GM12878 (cell line): ENCODE measurements around the gene AIG1.

Experiments
- BRCA1 ChIP-seq: IDR thresholded peaks from 2 replicates; pipeline ENCODE4 v1.6.1; 2011; ENCODE audit warnings: low read depth, low read length, improper control_type of control experiment
- CTCF ChIP-seq, 3 experiments: IDR thresholded peaks in 2 of 3; conservative IDR thresholded peaks in 1 of 3; 2 replicates each; pipeline ENCODE4 v1.5.1; 2011; ENCODE audit warnings: low read depth in 3 of 3, low read length in 3 of 3, mild to moderate bottlenecking in 3 of 3, control low read depth in 2 of 3, moderate library complexity in 2 of 3, inconsistent platforms in 1 of 3, mixed read lengths in 1 of 3; ENCODE audit not compliant: control insufficient read depth in 2 of 3, insufficient read depth in 1 of 3; ENCODE audit errors: extremely low read depth in 1 of 3
- FOS ChIP-seq: IDR thresholded peaks from 3 replicates; pipeline ENCODE4 v1.6.1; 2011; ENCODE audit warnings: borderline replicate concordance; ENCODE audit not compliant: insufficient read length; ENCODE audit errors: extremely low read depth
- JUND ChIP-seq: IDR thresholded peaks from 2 replicates; pipeline ENCODE4 v1.6.1; 2012; ENCODE audit warnings: low read depth, mild to moderate bottlenecking, low read length, improper control_type of control experiment, moderate library complexity
- NFIC ChIP-seq: IDR thresholded peaks from 2 replicates; pipeline ENCODE4 v1.6.1; 2012; ENCODE audit warnings: low read depth, mild to moderate bottlenecking, inconsistent platforms, low read length, moderate library complexity
- PAX5 ChIP-seq: IDR thresholded peaks from 2 replicates; pipeline ENCODE4 v1.6.1; 2011; ENCODE audit warnings: low read depth, low read length, borderline replicate concordance
- POLR2AphosphoS5 ChIP-seq: IDR thresholded peaks from 2 replicates; pipeline ENCODE4 v1.6.1; 2011; ENCODE audit warnings: mild to moderate bottlenecking, low read length, inconsistent platforms
- RAD21 ChIP-seq: IDR thresholded peaks from 2 replicates; pipeline ENCODE4 v1.6.1; 2011; ENCODE audit warnings: mild to moderate bottlenecking, low read depth, low read length, moderate library complexity; ENCODE audit not compliant: insufficient read depth
- REST ChIP-seq: IDR thresholded peaks from 2 replicates; pipeline ENCODE4 v1.6.1; 2012; ENCODE audit warnings: mild to moderate bottlenecking, low read depth, low read length
- YY1 ChIP-seq: IDR thresholded peaks from 2 replicates; pipeline ENCODE4 v1.6.1; 2011; ENCODE audit warnings: low read depth, mild to moderate bottlenecking, low read length
- ZBED1 ChIP-seq: IDR thresholded peaks from 2 replicates; pipeline ENCODE4 v1.6.1; 2016; ENCODE audit warnings: borderline replicate concordance
- ZSCAN29 ChIP-seq: fragments of 450-650 bp; IDR thresholded peaks from 2 replicates; pipeline ENCODE4 v1.6.1; 2017; ENCODE audit warnings: mild to moderate bottlenecking, moderate library complexity
- TF ChIP-seq, protein P1 (sequence below): fragments of 450-650 bp; formaldehyde crosslinking; IDR thresholded peaks from 2 replicates; pipeline ENCODE4 v1.4.0; 2020; ENCODE audit warnings: mild to moderate bottlenecking, moderate library complexity
- TF ChIP-seq, protein P2 (sequence below): fragments of 450-650 bp; formaldehyde crosslinking; IDR thresholded peaks from 2 replicates; pipeline ENCODE4 v1.5.0; 2022; ENCODE audit warnings: mild to moderate bottlenecking, missing genetic modification characterization

DNA sequence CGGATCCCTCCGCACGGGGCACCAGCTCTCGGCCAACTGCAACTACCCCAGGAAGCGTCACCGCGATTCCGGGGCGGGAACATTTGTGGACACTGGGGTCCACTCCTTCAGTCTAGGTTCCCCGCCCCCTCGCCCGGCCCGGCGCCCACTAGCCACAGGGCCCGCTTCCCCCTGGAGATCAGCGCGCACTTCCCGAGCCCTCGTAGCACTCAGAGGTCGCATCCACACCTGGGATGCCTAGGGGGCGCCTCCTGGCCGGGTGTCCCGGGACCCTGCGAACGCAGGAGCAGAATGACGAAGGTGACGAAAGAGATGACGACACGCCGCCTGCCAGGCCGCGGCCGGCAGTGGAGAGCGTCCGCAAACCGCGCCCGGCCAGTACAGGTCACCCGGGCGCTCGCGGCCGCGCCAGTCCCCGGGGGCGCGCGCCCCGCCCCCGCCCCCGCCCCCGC, 309 bp upstream of the AIG1 start:
- TF ChIP-seq PAX5 (no peak), CTCF (IDR thresholded peaks at IDR 0.05 in 2 of 3, conservative IDR thresholded peaks at IDR 0.05 in 1 of 3; ENCODE audit: control insufficient read depth in 2 of 3, extremely low read depth in 1 of 3, insufficient read depth in 1 of 3, low read depth in 3 of 3, low read length in 3 of 3) (peak in 2 of 3 experiments; percentile 10 to 17; a peak in 1 of 6 replicates), RAD21 (0 out of 2 replicates have a peak, but pooled peaks have one; percentile 15), POLR2AphosphoS5 (peak; percentile 57; the same call in 1 of the 2 replicates), ZSCAN29 (no peak), NFIC (no peak), REST (no peak), ZBED1 (no peak), YY1 (no peak), JUND (no peak), FOS (no peak), BRCA1 (no peak)
- TF ChIP-seq, protein P1, sequence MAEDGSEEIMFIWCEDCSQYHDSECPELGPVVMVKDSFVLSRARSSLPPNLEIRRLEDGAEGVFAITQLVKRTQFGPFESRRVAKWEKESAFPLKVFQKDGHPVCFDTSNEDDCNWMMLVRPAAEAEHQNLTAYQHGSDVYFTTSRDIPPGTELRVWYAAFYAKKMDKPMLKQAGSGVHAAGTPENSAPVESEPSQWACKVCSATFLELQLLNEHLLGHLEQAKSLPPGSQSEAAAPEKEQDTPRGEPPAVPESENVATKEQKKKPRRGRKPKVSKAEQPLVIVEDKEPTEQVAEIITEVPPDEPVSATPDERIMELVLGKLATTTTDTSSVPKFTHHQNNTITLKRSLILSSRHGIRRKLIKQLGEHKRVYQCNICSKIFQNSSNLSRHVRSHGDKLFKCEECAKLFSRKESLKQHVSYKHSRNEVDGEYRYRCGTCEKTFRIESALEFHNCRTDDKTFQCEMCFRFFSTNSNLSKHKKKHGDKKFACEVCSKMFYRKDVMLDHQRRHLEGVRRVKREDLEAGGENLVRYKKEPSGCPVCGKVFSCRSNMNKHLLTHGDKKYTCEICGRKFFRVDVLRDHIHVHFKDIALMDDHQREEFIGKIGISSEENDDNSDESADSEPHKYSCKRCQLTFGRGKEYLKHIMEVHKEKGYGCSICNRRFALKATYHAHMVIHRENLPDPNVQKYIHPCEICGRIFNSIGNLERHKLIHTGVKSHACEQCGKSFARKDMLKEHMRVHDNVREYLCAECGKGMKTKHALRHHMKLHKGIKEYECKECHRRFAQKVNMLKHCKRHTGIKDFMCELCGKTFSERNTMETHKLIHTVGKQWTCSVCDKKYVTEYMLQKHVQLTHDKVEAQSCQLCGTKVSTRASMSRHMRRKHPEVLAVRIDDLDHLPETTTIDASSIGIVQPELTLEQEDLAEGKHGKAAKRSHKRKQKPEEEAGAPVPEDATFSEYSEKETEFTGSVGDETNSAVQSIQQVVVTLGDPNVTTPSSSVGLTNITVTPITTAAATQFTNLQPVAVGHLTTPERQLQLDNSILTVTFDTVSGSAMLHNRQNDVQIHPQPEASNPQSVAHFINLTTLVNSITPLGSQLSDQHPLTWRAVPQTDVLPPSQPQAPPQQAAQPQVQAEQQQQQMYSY (CRISPR knock-in tag): no peak
- TF ChIP-seq, protein P2, sequence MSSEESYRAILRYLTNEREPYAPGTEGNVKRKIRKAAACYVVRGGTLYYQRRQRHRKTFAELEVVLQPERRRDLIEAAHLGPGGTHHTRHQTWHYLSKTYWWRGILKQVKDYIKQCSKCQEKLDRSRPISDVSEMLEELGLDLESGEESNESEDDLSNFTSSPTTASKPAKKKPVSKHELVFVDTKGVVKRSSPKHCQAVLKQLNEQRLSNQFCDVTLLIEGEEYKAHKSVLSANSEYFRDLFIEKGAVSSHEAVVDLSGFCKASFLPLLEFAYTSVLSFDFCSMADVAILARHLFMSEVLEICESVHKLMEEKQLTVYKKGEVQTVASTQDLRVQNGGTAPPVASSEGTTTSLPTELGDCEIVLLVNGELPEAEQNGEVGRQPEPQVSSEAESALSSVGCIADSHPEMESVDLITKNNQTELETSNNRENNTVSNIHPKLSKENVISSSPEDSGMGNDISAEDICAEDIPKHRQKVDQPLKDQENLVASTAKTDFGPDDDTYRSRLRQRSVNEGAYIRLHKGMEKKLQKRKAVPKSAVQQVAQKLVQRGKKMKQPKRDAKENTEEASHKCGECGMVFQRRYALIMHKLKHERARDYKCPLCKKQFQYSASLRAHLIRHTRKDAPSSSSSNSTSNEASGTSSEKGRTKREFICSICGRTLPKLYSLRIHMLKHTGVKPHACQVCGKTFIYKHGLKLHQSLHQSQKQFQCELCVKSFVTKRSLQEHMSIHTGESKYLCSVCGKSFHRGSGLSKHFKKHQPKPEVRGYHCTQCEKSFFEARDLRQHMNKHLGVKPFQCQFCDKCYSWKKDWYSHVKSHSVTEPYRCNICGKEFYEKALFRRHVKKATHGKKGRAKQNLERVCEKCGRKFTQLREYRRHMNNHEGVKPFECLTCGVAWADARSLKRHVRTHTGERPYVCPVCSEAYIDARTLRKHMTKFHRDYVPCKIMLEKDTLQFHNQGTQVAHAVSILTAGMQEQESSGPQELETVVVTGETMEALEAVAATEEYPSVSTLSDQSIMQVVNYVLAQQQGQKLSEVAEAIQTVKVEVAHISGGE: no peak
